Body of pancreas (tissue), 4 donors: ENCODE results near the gene RPS16. TPM values are rescaled to one million over a fixed set of nuclear protein-coding genes. Genes with fewer than 3 reads are reported as not detected.

Experiments used
- ATAC-seq: fragments of 150-250 bp; one replicate; pipeline ENCODE4 v1.9.1; 2016
- DNase-seq, 4 donors: peaks; one replicate each; pipeline ENCODE4 v3.0.0-alpha.2; 2019
- H3K27ac ChIP-seq, 4 donors: fragments of 200-600 bp; sonication (generic); 1 replicate in 3 of 4; 2 replicates in 1 of 4; pipeline versions ENCODE4 v1.5.1 to v1.6.1; 2016 to 2019; ENCODE audit warnings: mild to moderate bottlenecking in 1 of 4, mixed read lengths in 1 of 4, moderate library complexity in 1 of 4
- H3K27me3 ChIP-seq, 2 donors: fragments of 200-600 bp; sonication (generic); one replicate each; pipeline ENCODE4 v1.6.0; 2016; ENCODE audit warnings: mild to moderate bottlenecking in 1 of 2
- H3K36me3 ChIP-seq, 2 donors: fragments of 200-600 bp; sonication (generic); replicated peaks in 1 of 2; 2 replicates each; pipeline ENCODE4 v1.5.1; 2016; ENCODE audit warnings: low read depth in 2 of 2; ENCODE audit not compliant: insufficient read depth in 1 of 2
- H3K4me1 ChIP-seq: fragments of 200-600 bp; sonication (generic); one replicate; pipeline ENCODE4 v1.6.0; 2016
- H3K4me3 ChIP-seq, 2 donors: fragments of 200-600 bp; sonication (generic); 1 replicate in 1 of 2; 2 replicates in 1 of 2; pipeline ENCODE4 v1.5.1; 2016 to 2019
- H3K9me3 ChIP-seq, 3 donors: fragments of 200-600 bp; sonication (generic); 1 replicate in 2 of 3; 2 replicates in 1 of 3; pipeline ENCODE4 v1.5.1; 2016
- CTCF ChIP-seq, 7 experiments: fragments of 450-650 bp in 4 of 7; fragments of 200-600 bp in 3 of 7; sonication (generic) in 3 of 7; IDR thresholded peaks; one replicate each; pipeline ENCODE4 v1.5.1; 2016 to 2019; ENCODE audit warnings: antibody characterized with exemption in 7 of 7
- POLR2A ChIP-seq, 3 donors: fragments of 450-650 bp; IDR thresholded peaks; one replicate each; pipeline ENCODE4 v1.6.1; 2016; ENCODE audit warnings: antibody characterized with exemption in 3 of 3, mild to moderate bottlenecking in 2 of 3
- WGBS, 2 donors: methylation state at CpG; one replicate each; pipeline ENCODE4 v1.1.5; 2017; 5-methylcytosine and 5-hydroxymethylcytosine counted together
- intact Hi-C: fragments of 100-400 bp; cut with DNase I; formaldehyde crosslinking; loops from one replicate; pipeline ENCODE4 v1.15.1; 2023
- total RNA-seq, 2 donors: library from RNA; depleted of rRNA; stranded (reverse); fragments of >200 nt; gene quantifications; one replicate each; pipeline ENCODE4 v1.1.0, GENCODE V29; 2016

Gene RPS16
- total RNA-seq, 2 donors from 2014 or later: 573 to 1,475 TPM

- H3K27me3 ChIP-seq: no peaks in the 10 kb centered on the region
- H3K36me3 ChIP-seq: peaks cover 20 to 61% of the 10 kb centered on the region in 2 donors
- 83 to 93% methylated on average over 5 to 8 of the region's 11 CpGs for WGBS, 2 donors
- no peak overlapping the region for H3K27ac ChIP-seq
- intact Hi-C loops: loop anchor here (10.0 kb wide), 1 partner anchor 61 kb away; the partner anchor contains the start of gene EID2B
- no peak for DNase-seq
- no peak overlapping the region for H3K4me3 ChIP-seq
- TF ChIP-seq CTCF (IDR thresholded peaks at IDR 0.05) (no peak), POLR2A (IDR thresholded peaks at IDR 0.05) (no peak)
- H3K9me3 ChIP-seq: no peaks in the 10 kb centered on the region
- H3K4me1 ChIP-seq: no peaks in the 10 kb centered on the region
- ATAC-seq: no peak
These were observed 37.8 kb upstream of the RPS16 start for GRCh38 chr19:39473443-39473960.

GRCh38 chr19:39472746-39473442 lies 37.1 kb upstream of the RPS16 start:
- 88 to 97% methylated on average over 10 to 25 of the region's 32 CpGs for WGBS, 2 donors
- H3K27ac ChIP-seq: no peak overlapping the region
- ATAC-seq (no peak), DNase-seq (no peak)
- H3K27me3 ChIP-seq: no peaks in the 10 kb centered on the region
- TF ChIP-seq CTCF (IDR thresholded peaks at IDR 0.05) (no peak), POLR2A (IDR thresholded peaks at IDR 0.05) (no peak)
- H3K9me3 ChIP-seq: no peaks in the 10 kb centered on the region
- H3K36me3 ChIP-seq: peaks cover 26 to 66% of the 10 kb centered on the region in 2 donors
- H3K4me1 ChIP-seq: no peaks in the 10 kb centered on the region
- H3K4me3 ChIP-seq: no peak overlapping the region
- intact Hi-C loops: loop anchor here (10.0 kb wide), 1 partner anchor 62 kb away; the partner anchor contains the start of gene EID2B

- 89 to 97% methylated on average over 3 to 8 of the region's 8 CpGs for WGBS, 2 donors
- intact Hi-C loops: loop anchor here (10.0 kb wide), 1 partner anchor 63 kb away; the partner anchor contains the start of gene EID2B
- DNase-seq (no peak), ATAC-seq (no peak)
- no peaks in the 10 kb centered on the region for H3K27me3 ChIP-seq
- H3K36me3 ChIP-seq: peaks cover 27 to 70% of the 10 kb centered on the region in 2 donors
- no peaks in the 10 kb centered on the region for H3K4me1 ChIP-seq
- no peaks in the 10 kb centered on the region for H3K9me3 ChIP-seq
- no peak overlapping the region for H3K27ac ChIP-seq
- H3K4me3 ChIP-seq: no peak overlapping the region
- TF ChIP-seq POLR2A (IDR thresholded peaks at IDR 0.05): no peak
- TF ChIP-seq CTCF (IDR thresholded peaks at IDR 0.05): no peak
These were observed 36.2 kb upstream of the RPS16 start for GRCh38 chr19:39471756-39472536.

- intact Hi-C loops: loop anchor here (10.0 kb wide), 1 partner anchor 64 kb away; the partner anchor contains the start of gene EID2B
- ATAC-seq: no peak
- Histone ChIP-seq H3K9me3 (no peaks in the 10 kb centered on the region), H3K36me3 (peaks cover 27 to 77% of the 10 kb centered on the region in 2 donors), H3K4me3 (no peak overlapping the region), H3K27ac (no peak overlapping the region), H3K4me1 (no peaks in the 10 kb centered on the region), H3K27me3 (no peaks in the 10 kb centered on the region)
- no peak for TF ChIP-seq POLR2A (IDR thresholded peaks at IDR 0.05)
- no peak for TF ChIP-seq CTCF (IDR thresholded peaks at IDR 0.05)
- WGBS, 2 donors: 73 to 89% methylated on average over 6 to 7 of the region's 7 CpGs
- DNase-seq: no peak
These were observed 35.1 kb upstream of the RPS16 start for GRCh38 chr19:39470724-39471339.
